Neural cell (in vitro differentiated cells): ENCODE data around the gene C1orf141. TPM values are rescaled to one million over a fixed set of nuclear protein-coding genes. Genes with fewer than 3 reads are reported as not detected.

ENCODE experiments used
- H2AFZ ChIP-seq: fragments of 200-600, 300-800 bp; sonication (generic), shearing (Covaris generic); 2 replicates; pipeline ENCODE4 v1.6.0; 2014; ENCODE audit warnings: low read depth, mild to moderate bottlenecking, antibody characterized with exemption, low read length, moderate library complexity
- H3F3A ChIP-seq: fragments of 200-600 bp; shearing (Covaris generic); 2 replicates; pipeline ENCODE4 v1.6.1; 2016; ENCODE audit warnings: mild to moderate bottlenecking, moderate library complexity, mixed read lengths, antibody characterized with exemption, low read length; ENCODE audit not compliant: insufficient read depth, poor library complexity, severe bottlenecking
- H3K27ac ChIP-seq: fragments of 200-600, 300-800 bp; sonication (generic), shearing (Covaris generic); 2 replicates; pipeline ENCODE4 v1.5.1; 2014; ENCODE audit warnings: mild to moderate bottlenecking, low read length, moderate library complexity
- H3K27me3 ChIP-seq: fragments of 300-800, 200-600 bp; sonication (generic), shearing (Covaris generic); 2 replicates; pipeline ENCODE4 v1.6.0; 2014; ENCODE audit warnings: mild to moderate bottlenecking, low read depth, low read length, moderate library complexity; ENCODE audit not compliant: insufficient read depth
- H3K36me3 ChIP-seq: fragments of 300-800, 200-600 bp; sonication (generic), shearing (Covaris generic); 2 replicates; pipeline ENCODE4 v1.5.1; 2014; ENCODE audit warnings: mild to moderate bottlenecking, antibody characterized with exemption, low read length, moderate library complexity; ENCODE audit not compliant: insufficient read depth
- H3K4me2 ChIP-seq: fragments of 300-800, 200-600 bp; sonication (generic), shearing (Covaris generic); 2 replicates; pipeline ENCODE4 v1.6.0; 2014; ENCODE audit warnings: mild to moderate bottlenecking, low read length
- H3K4me3 ChIP-seq: fragments of 300-800, 200-600 bp; sonication (generic), shearing (Covaris generic); 2 replicates; pipeline ENCODE4 v1.5.1; 2014; ENCODE audit warnings: mild to moderate bottlenecking, low read length, moderate library complexity
- H3K79me2 ChIP-seq: fragments of 200-600 bp; shearing (Covaris generic); replicated peaks from 2 replicates; pipeline ENCODE4 v1.6.0; 2014; ENCODE audit warnings: mild to moderate bottlenecking, low read length, moderate library complexity; ENCODE audit not compliant: insufficient read depth
- H3K9ac ChIP-seq: fragments of 300-800, 200-600 bp; sonication (generic), shearing (Covaris generic); 2 replicates; pipeline ENCODE4 v1.6.1; 2016; ENCODE audit warnings: mild to moderate bottlenecking, low read length, mixed read lengths
- H3K9me2 ChIP-seq: fragments of 200-600 bp; shearing (Covaris generic); 2 replicates; pipeline ENCODE4 v1.6.1; 2016; ENCODE audit warnings: mild to moderate bottlenecking, low read length, mixed read lengths; ENCODE audit not compliant: insufficient read depth
- H3K9me3 ChIP-seq: fragments of 200-600, 300-800 bp; sonication (generic), shearing (Covaris generic); 2 replicates; pipeline ENCODE4 v1.6.1; 2016; ENCODE audit warnings: mild to moderate bottlenecking, mixed run types, low read length, moderate library complexity, mixed read lengths
- H4K20me1 ChIP-seq: fragments of 200-600 bp; shearing (Covaris generic); 2 replicates; pipeline ENCODE4 v1.6.1; 2016; ENCODE audit warnings: mild to moderate bottlenecking, mixed run types; ENCODE audit not compliant: insufficient read depth
- CTCF ChIP-seq: fragments of 450-650 bp; IDR thresholded peaks from 2 replicates; pipeline ENCODE4 v1.5.1; 2014; ENCODE audit warnings: antibody characterized with exemption, mild to moderate bottlenecking, moderate library complexity; ENCODE audit not compliant: poor library complexity, severe bottlenecking
- EP300 ChIP-seq: fragments of 450-650 bp; conservative IDR thresholded peaks from 2 replicates; pipeline ENCODE4 v1.6.1; 2014; ENCODE audit warnings: antibody characterized with exemption, mild to moderate bottlenecking, moderate library complexity; ENCODE audit not compliant: poor library complexity, severe bottlenecking
- EZH2 ChIP-seq: fragments of 200-600, 300-800 bp; shearing (Covaris generic), sonication (generic); IDR thresholded peaks from 2 replicates; pipeline ENCODE4 v1.6.1; 2014; ENCODE audit warnings: antibody characterized with exemption, low read length, borderline replicate concordance, mild to moderate bottlenecking; ENCODE audit not compliant: insufficient read depth, poor library complexity, severe bottlenecking
- MXI1 ChIP-seq: fragments of 450-650 bp; conservative IDR thresholded peaks from 2 replicates; pipeline ENCODE4 v1.6.1; 2014; ENCODE audit warnings: antibody characterized with exemption, mild to moderate bottlenecking; ENCODE audit not compliant: poor library complexity, severe bottlenecking
- POLR2AphosphoS5 ChIP-seq: IDR thresholded peaks from 2 replicates; pipeline ENCODE4 v1.6.1; 2012
- RAD21 ChIP-seq: fragments of 450-650 bp; conservative IDR thresholded peaks from 2 replicates; pipeline ENCODE4 v1.6.1; 2014; ENCODE audit warnings: antibody characterized with exemption, mild to moderate bottlenecking, moderate library complexity
- REST ChIP-seq: IDR thresholded peaks from 2 replicates; pipeline ENCODE4 v1.6.1; 2012; ENCODE audit warnings: borderline replicate concordance
- SMC3 ChIP-seq: fragments of 450-650 bp; conservative IDR thresholded peaks from 2 replicates; pipeline ENCODE4 v1.6.1; 2014; ENCODE audit warnings: antibody characterized with exemption, mild to moderate bottlenecking, moderate library complexity; ENCODE audit not compliant: poor library complexity
- TAF1 ChIP-seq: IDR thresholded peaks from 2 replicates; pipeline ENCODE4 v1.6.1; 2012; ENCODE audit warnings: low read depth
- polyA plus RNA-seq: library from polyadenylated mRNA; depleted of rRNA; stranded (reverse); fragments of >200 nt; gene quantifications from 2 replicates; pipeline ENCODE4 v1.2.3, GENCODE V29; 2014

The C1orf141 gene
- polyA plus RNA-seq, 1 donor from 2014 or later, result not detected

- no peak overlapping the region for H2AFZ ChIP-seq
- no peak for TF ChIP-seq CTCF
- no peak for TF ChIP-seq EP300
- TF ChIP-seq POLR2AphosphoS5, result no peak
- TF ChIP-seq MXI1, result no peak
- no peak for TF ChIP-seq SMC3
- TF ChIP-seq REST, result no peak
- no peak for TF ChIP-seq EZH2
- TF ChIP-seq RAD21, result no peak
- no peak for TF ChIP-seq TAF1
Measured at GRCh38 chr1:67174716-67175284, 40.0 kb upstream of the C1orf141 start.

GRCh38 chr1:67173988-67174387 lies 39.2 kb upstream of the C1orf141 start:
- no peak for TF ChIP-seq TAF1
- no peaks in the 10 kb centered on the region for H3K79me2 ChIP-seq
- no peaks in the 10 kb centered on the region for H3K9me2 ChIP-seq
- H3K36me3 ChIP-seq, result no peaks in the 10 kb centered on the region
- H3K27ac ChIP-seq, result no peak overlapping the region
- H3F3A ChIP-seq, result no peaks in the 10 kb centered on the region
- no peak overlapping the region for H3K4me2 ChIP-seq
- no peak overlapping the region for H3K4me3 ChIP-seq
- no peaks in the 10 kb centered on the region for H3K9me3 ChIP-seq
- H3K9ac ChIP-seq, result no peak overlapping the region
- no peaks in the 10 kb centered on the region for H3K27me3 ChIP-seq
- no peak overlapping the region for H2AFZ ChIP-seq
- H4K20me1 ChIP-seq, result no peaks in the 10 kb centered on the region

More at GRCh38 chr1:67174716-67175284, 40.0 kb upstream of the C1orf141 start:
- Histone ChIP-seq H3K27ac (no peak overlapping the region), H3K27me3 (no peaks in the 10 kb centered on the region), H3K9ac (no peak overlapping the region), H3K36me3 (no peaks in the 10 kb centered on the region), H4K20me1 (no peaks in the 10 kb centered on the region), H3K4me3 (no peak overlapping the region), H3F3A (no peaks in the 10 kb centered on the region), H3K9me3 (no peaks in the 10 kb centered on the region), H3K9me2 (no peaks in the 10 kb centered on the region), H3K79me2 (no peaks in the 10 kb centered on the region), H3K4me2 (no peak overlapping the region)

GRCh38 chr1:67171978-67172377 lies 37.2 kb upstream of the C1orf141 start:
- H3K4me3 ChIP-seq, result no peak overlapping the region
- H3K9me3 ChIP-seq, result no peaks in the 10 kb centered on the region
- no peaks in the 10 kb centered on the region for H3K27me3 ChIP-seq
- H3F3A ChIP-seq, result no peaks in the 10 kb centered on the region
- no peak for TF ChIP-seq CTCF
- TF ChIP-seq EP300, result no peak
- no peaks in the 10 kb centered on the region for H4K20me1 ChIP-seq
- no peak overlapping the region for H3K4me2 ChIP-seq
- H3K9me2 ChIP-seq, result no peaks in the 10 kb centered on the region
- H3K9ac ChIP-seq, result no peak overlapping the region
- H3K79me2 ChIP-seq, result no peaks in the 10 kb centered on the region
- H2AFZ ChIP-seq, result no peak overlapping the region
- H3K36me3 ChIP-seq, result no peaks in the 10 kb centered on the region
- no peak overlapping the region for H3K27ac ChIP-seq
